SK-N-SH (cell line): ENCODE results near the gene PIK3R1.

Experiments used
- EZH2phosphoT487 ChIP-seq: fragments of 200-600 bp; sonication (generic); IDR thresholded peaks from 2 replicates; pipeline ENCODE4 v1.6.1; 2017; ENCODE audit warnings: low read depth, mixed run types, mild to moderate bottlenecking, antibody characterized with exemption, moderate library complexity, borderline replicate concordance
- GATA2 ChIP-seq: sonication (generic); formaldehyde crosslinking; IDR thresholded peaks from 2 replicates; pipeline ENCODE4 v1.5.0; 2020; ENCODE audit warnings: mild to moderate bottlenecking, missing genetic modification reagents
- JUND ChIP-seq: IDR thresholded peaks from 2 replicates; pipeline ENCODE4 v1.4.0; 2012
- NFIC ChIP-seq: IDR thresholded peaks from 2 replicates; pipeline ENCODE4 v1.4.0; 2012; ENCODE audit warnings: borderline replicate concordance
- RAD21 ChIP-seq: IDR thresholded peaks from 2 replicates; pipeline ENCODE4 v1.6.1; 2012; ENCODE audit warnings: mild to moderate bottlenecking, low read length
- TF ChIP-seq, protein P1 (sequence below): fragments of 200-600 bp; sonication (generic); IDR thresholded peaks from 2 replicates; pipeline ENCODE4 v1.6.1; 2017; ENCODE audit warnings: antibody characterized with exemption, mild to moderate bottlenecking, moderate library complexity

- TF ChIP-seq, protein P1, sequence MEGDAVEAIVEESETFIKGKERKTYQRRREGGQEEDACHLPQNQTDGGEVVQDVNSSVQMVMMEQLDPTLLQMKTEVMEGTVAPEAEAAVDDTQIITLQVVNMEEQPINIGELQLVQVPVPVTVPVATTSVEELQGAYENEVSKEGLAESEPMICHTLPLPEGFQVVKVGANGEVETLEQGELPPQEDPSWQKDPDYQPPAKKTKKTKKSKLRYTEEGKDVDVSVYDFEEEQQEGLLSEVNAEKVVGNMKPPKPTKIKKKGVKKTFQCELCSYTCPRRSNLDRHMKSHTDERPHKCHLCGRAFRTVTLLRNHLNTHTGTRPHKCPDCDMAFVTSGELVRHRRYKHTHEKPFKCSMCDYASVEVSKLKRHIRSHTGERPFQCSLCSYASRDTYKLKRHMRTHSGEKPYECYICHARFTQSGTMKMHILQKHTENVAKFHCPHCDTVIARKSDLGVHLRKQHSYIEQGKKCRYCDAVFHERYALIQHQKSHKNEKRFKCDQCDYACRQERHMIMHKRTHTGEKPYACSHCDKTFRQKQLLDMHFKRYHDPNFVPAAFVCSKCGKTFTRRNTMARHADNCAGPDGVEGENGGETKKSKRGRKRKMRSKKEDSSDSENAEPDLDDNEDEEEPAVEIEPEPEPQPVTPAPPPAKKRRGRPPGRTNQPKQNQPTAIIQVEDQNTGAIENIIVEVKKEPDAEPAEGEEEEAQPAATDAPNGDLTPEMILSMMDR = no peak
- TF ChIP-seq GATA2 (CRISPR knock-in tag) = no peak
- TF ChIP-seq RAD21 = no peak
- TF ChIP-seq NFIC = no peak
- no peak for TF ChIP-seq JUND
- TF ChIP-seq EZH2phosphoT487 = no peak
These were observed 24.9 kb upstream of the PIK3R1 start for GRCh38 chr5:68190619-68191018.
